Neural cell (in vitro differentiated cells): Measurements from ENCODE around the gene SYT1. TPM values are rescaled to one million over a fixed set of nuclear protein-coding genes. Genes with fewer than 3 reads are reported as not detected.

Experiments
- H2AFZ ChIP-seq: fragments of 200-600, 300-800 bp; sonication (generic), shearing (Covaris generic); 2 replicates; pipeline ENCODE4 v1.6.0; 2014; ENCODE audit warnings: low read depth, mild to moderate bottlenecking, antibody characterized with exemption, low read length, moderate library complexity
- H3F3A ChIP-seq: fragments of 200-600 bp; shearing (Covaris generic); 2 replicates; pipeline ENCODE4 v1.6.1; 2016; ENCODE audit warnings: mild to moderate bottlenecking, moderate library complexity, mixed read lengths, antibody characterized with exemption, low read length; ENCODE audit not compliant: insufficient read depth, poor library complexity, severe bottlenecking
- H3K27ac ChIP-seq: fragments of 200-600, 300-800 bp; sonication (generic), shearing (Covaris generic); 2 replicates; pipeline ENCODE4 v1.5.1; 2014; ENCODE audit warnings: mild to moderate bottlenecking, low read length, moderate library complexity
- H3K27me3 ChIP-seq: fragments of 300-800, 200-600 bp; sonication (generic), shearing (Covaris generic); 2 replicates; pipeline ENCODE4 v1.6.0; 2014; ENCODE audit warnings: mild to moderate bottlenecking, low read depth, low read length, moderate library complexity; ENCODE audit not compliant: insufficient read depth
- H3K36me3 ChIP-seq: fragments of 300-800, 200-600 bp; sonication (generic), shearing (Covaris generic); 2 replicates; pipeline ENCODE4 v1.5.1; 2014; ENCODE audit warnings: mild to moderate bottlenecking, antibody characterized with exemption, low read length, moderate library complexity; ENCODE audit not compliant: insufficient read depth
- H3K4me2 ChIP-seq: fragments of 300-800, 200-600 bp; sonication (generic), shearing (Covaris generic); 2 replicates; pipeline ENCODE4 v1.6.0; 2014; ENCODE audit warnings: mild to moderate bottlenecking, low read length
- H3K4me3 ChIP-seq: fragments of 300-800, 200-600 bp; sonication (generic), shearing (Covaris generic); 2 replicates; pipeline ENCODE4 v1.5.1; 2014; ENCODE audit warnings: mild to moderate bottlenecking, low read length, moderate library complexity
- H3K79me2 ChIP-seq: fragments of 200-600 bp; shearing (Covaris generic); replicated peaks from 2 replicates; pipeline ENCODE4 v1.6.0; 2014; ENCODE audit warnings: mild to moderate bottlenecking, low read length, moderate library complexity; ENCODE audit not compliant: insufficient read depth
- H3K9ac ChIP-seq: fragments of 300-800, 200-600 bp; sonication (generic), shearing (Covaris generic); 2 replicates; pipeline ENCODE4 v1.6.1; 2016; ENCODE audit warnings: mild to moderate bottlenecking, low read length, mixed read lengths
- H3K9me2 ChIP-seq: fragments of 200-600 bp; shearing (Covaris generic); 2 replicates; pipeline ENCODE4 v1.6.1; 2016; ENCODE audit warnings: mild to moderate bottlenecking, low read length, mixed read lengths; ENCODE audit not compliant: insufficient read depth
- H3K9me3 ChIP-seq: fragments of 200-600, 300-800 bp; sonication (generic), shearing (Covaris generic); 2 replicates; pipeline ENCODE4 v1.6.1; 2016; ENCODE audit warnings: mild to moderate bottlenecking, mixed run types, low read length, moderate library complexity, mixed read lengths
- H4K20me1 ChIP-seq: fragments of 200-600 bp; shearing (Covaris generic); 2 replicates; pipeline ENCODE4 v1.6.1; 2016; ENCODE audit warnings: mild to moderate bottlenecking, mixed run types; ENCODE audit not compliant: insufficient read depth
- CTCF ChIP-seq: fragments of 450-650 bp; IDR thresholded peaks from 2 replicates; pipeline ENCODE4 v1.5.1; 2014; ENCODE audit warnings: antibody characterized with exemption, mild to moderate bottlenecking, moderate library complexity; ENCODE audit not compliant: poor library complexity, severe bottlenecking
- EP300 ChIP-seq: fragments of 450-650 bp; conservative IDR thresholded peaks from 2 replicates; pipeline ENCODE4 v1.6.1; 2014; ENCODE audit warnings: antibody characterized with exemption, mild to moderate bottlenecking, moderate library complexity; ENCODE audit not compliant: poor library complexity, severe bottlenecking
- EZH2 ChIP-seq: fragments of 200-600, 300-800 bp; shearing (Covaris generic), sonication (generic); IDR thresholded peaks from 2 replicates; pipeline ENCODE4 v1.6.1; 2014; ENCODE audit warnings: antibody characterized with exemption, low read length, borderline replicate concordance, mild to moderate bottlenecking; ENCODE audit not compliant: insufficient read depth, poor library complexity, severe bottlenecking
- MXI1 ChIP-seq: fragments of 450-650 bp; conservative IDR thresholded peaks from 2 replicates; pipeline ENCODE4 v1.6.1; 2014; ENCODE audit warnings: antibody characterized with exemption, mild to moderate bottlenecking; ENCODE audit not compliant: poor library complexity, severe bottlenecking
- POLR2AphosphoS5 ChIP-seq: IDR thresholded peaks from 2 replicates; pipeline ENCODE4 v1.6.1; 2012
- RAD21 ChIP-seq: fragments of 450-650 bp; conservative IDR thresholded peaks from 2 replicates; pipeline ENCODE4 v1.6.1; 2014; ENCODE audit warnings: antibody characterized with exemption, mild to moderate bottlenecking, moderate library complexity
- REST ChIP-seq: IDR thresholded peaks from 2 replicates; pipeline ENCODE4 v1.6.1; 2012; ENCODE audit warnings: borderline replicate concordance
- SMC3 ChIP-seq: fragments of 450-650 bp; conservative IDR thresholded peaks from 2 replicates; pipeline ENCODE4 v1.6.1; 2014; ENCODE audit warnings: antibody characterized with exemption, mild to moderate bottlenecking, moderate library complexity; ENCODE audit not compliant: poor library complexity
- TAF1 ChIP-seq: IDR thresholded peaks from 2 replicates; pipeline ENCODE4 v1.6.1; 2012; ENCODE audit warnings: low read depth
- polyA plus RNA-seq: library from polyadenylated mRNA; depleted of rRNA; stranded (reverse); fragments of >200 nt; gene quantifications from 2 replicates; pipeline ENCODE4 v1.2.3, GENCODE V29; 2014

SYT1 gene
- polyA plus RNA-seq, 1 donor from 2014 or later = 103 TPM

GRCh38 chr12:78886719-78887407, 22.3 kb downstream of the SYT1 start:
- Histone ChIP-seq H3K36me3 (no peaks in the 10 kb centered on the region), H3K4me3 (no peak overlapping the region), H3K79me2 (no peaks in the 10 kb centered on the region), H3K27ac (no peak overlapping the region), H3K4me2 (no peak overlapping the region), H3K9ac (no peak overlapping the region), H3K27me3 (no peaks in the 10 kb centered on the region), H3K9me2 (no peaks in the 10 kb centered on the region), H3K9me3 (no peaks in the 10 kb centered on the region), H3F3A (no peaks in the 10 kb centered on the region), H2AFZ (no peak overlapping the region), H4K20me1 (no peaks in the 10 kb centered on the region)
- no peak for TF ChIP-seq RAD21
- TF ChIP-seq POLR2AphosphoS5 = no peak
- TF ChIP-seq TAF1 = no peak
- no peak for TF ChIP-seq MXI1
- TF ChIP-seq SMC3 = no peak
- TF ChIP-seq EP300 = no peak
- no peak for TF ChIP-seq EZH2
- TF ChIP-seq REST = no peak
- no peak for TF ChIP-seq CTCF

- Histone ChIP-seq H3K27me3 (no peaks in the 10 kb centered on the region), H3K36me3 (no peaks in the 10 kb centered on the region), H3K9ac (no peak overlapping the region), H4K20me1 (no peaks in the 10 kb centered on the region), H3K4me2 (no peak overlapping the region), H3F3A (no peaks in the 10 kb centered on the region), H3K79me2 (no peaks in the 10 kb centered on the region), H3K4me3 (no peak overlapping the region), H3K27ac (no peak overlapping the region), H2AFZ (no peak overlapping the region), H3K9me3 (no peaks in the 10 kb centered on the region), H3K9me2 (no peaks in the 10 kb centered on the region)
- TF ChIP-seq CTCF (no peak), TAF1 (no peak), MXI1 (no peak), RAD21 (no peak), SMC3 (no peak), EP300 (no peak), POLR2AphosphoS5 (no peak), REST (no peak), EZH2 (no peak)
Measured at GRCh38 chr12:78887444-78887843, 22.9 kb downstream of the SYT1 start.
